Type B pancreatic cell (in vitro differentiated cells): ENCODE data around the gene SLMAP. TPM values are rescaled to one million over a fixed set of nuclear protein-coding genes. Genes with fewer than 3 reads are reported as not detected.

ENCODE experiments used
- DNase-seq: peaks from one replicate; pipeline ENCODE4 v3.0.0; 2021; ENCODE audit warnings: mixed read lengths; ENCODE audit not compliant: unreplicated experiment; ENCODE audit errors: extremely low spot score
- H3K27ac Mint-ChIP-seq: 2 replicates; pipeline ENCODE4 v1.8.0; 2021; ENCODE audit warnings: mild to moderate bottlenecking, mixed read lengths
- H3K27me3 Mint-ChIP-seq: 2 replicates; pipeline ENCODE4 v1.8.0; 2021; ENCODE audit warnings: mixed read lengths
- H3K36me3 Mint-ChIP-seq: 2 replicates; pipeline ENCODE4 v1.8.0; 2021; ENCODE audit warnings: mixed read lengths
- H3K4me1 Mint-ChIP-seq: one replicate; pipeline ENCODE4 v1.8.0; 2021; ENCODE audit warnings: mixed read lengths; ENCODE audit not compliant: unreplicated experiment
- H3K4me3 Mint-ChIP-seq: 2 replicates; pipeline ENCODE4 v1.8.0; 2021; ENCODE audit warnings: mild to moderate bottlenecking, mixed read lengths
- H3K9me3 Mint-ChIP-seq: 2 replicates; pipeline ENCODE4 v1.8.0; 2021; ENCODE audit warnings: mixed read lengths
- total RNA-seq: library from RNA; stranded (reverse); gene quantifications from 2 replicates; pipeline ENCODE4 v1.2.1, GENCODE V29; 2021; ENCODE audit warnings: low replicate concordance
- TF ChIP-seq, protein P1 (sequence below): fragments of 200-600 bp; sonication (generic); conservative IDR thresholded peaks from 2 replicates; pipeline ENCODE4 v1.5.0; 2021; ENCODE audit warnings: antibody characterized with exemption, mild to moderate bottlenecking

The SLMAP gene
- total RNA-seq, 1 donor from 2014 or later, result 55.1 TPM

DNA sequence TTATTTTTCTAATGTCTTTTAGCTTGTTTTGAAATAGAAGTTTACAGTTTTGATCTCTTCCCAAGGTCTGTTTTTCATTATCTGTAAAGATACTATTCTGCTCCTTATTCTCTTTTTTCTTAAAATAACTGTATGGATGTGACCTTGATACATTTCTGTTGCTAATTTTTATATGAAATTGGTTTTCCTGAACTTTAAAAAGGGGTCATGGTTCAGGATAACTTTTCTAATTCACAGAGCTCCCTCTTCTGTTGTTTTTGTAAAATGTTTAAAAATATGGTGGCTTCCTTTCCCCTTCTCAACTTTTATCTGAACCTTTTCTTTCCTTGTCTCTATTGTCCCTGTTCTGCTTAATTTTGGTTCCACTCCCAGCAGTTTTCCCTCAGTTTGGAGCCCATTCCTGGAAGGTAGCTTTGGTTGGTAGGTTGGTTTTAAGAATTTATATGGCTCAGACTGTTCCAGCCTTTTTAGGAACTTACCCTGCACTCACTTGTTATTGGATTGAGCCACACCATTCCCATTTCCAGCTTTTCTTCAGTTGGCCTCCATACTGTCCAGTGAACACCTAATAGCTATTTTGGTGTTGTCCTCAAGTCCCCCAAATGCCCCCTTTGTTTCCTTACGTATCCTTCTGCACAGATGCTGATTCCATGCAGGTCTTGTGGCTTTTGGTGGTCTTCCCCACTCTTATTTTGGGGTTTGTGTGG, 70.3 kb downstream of the SLMAP start:
- TF ChIP-seq, protein P1, sequence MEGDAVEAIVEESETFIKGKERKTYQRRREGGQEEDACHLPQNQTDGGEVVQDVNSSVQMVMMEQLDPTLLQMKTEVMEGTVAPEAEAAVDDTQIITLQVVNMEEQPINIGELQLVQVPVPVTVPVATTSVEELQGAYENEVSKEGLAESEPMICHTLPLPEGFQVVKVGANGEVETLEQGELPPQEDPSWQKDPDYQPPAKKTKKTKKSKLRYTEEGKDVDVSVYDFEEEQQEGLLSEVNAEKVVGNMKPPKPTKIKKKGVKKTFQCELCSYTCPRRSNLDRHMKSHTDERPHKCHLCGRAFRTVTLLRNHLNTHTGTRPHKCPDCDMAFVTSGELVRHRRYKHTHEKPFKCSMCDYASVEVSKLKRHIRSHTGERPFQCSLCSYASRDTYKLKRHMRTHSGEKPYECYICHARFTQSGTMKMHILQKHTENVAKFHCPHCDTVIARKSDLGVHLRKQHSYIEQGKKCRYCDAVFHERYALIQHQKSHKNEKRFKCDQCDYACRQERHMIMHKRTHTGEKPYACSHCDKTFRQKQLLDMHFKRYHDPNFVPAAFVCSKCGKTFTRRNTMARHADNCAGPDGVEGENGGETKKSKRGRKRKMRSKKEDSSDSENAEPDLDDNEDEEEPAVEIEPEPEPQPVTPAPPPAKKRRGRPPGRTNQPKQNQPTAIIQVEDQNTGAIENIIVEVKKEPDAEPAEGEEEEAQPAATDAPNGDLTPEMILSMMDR, result no peak
- H3K4me1 Mint-ChIP-seq, result peaks cover 47% of the 10 kb centered on the region
- no peaks in the 10 kb centered on the region for H3K9me3 Mint-ChIP-seq
- H3K27ac Mint-ChIP-seq, result peak overlapping the region; percentile 5
- peaks cover 7% of the 10 kb centered on the region for H3K36me3 Mint-ChIP-seq
- H3K27me3 Mint-ChIP-seq, result no peaks in the 10 kb centered on the region
- DNase-seq, result no peak
- H3K4me3 Mint-ChIP-seq, result no peak overlapping the region

DNA sequence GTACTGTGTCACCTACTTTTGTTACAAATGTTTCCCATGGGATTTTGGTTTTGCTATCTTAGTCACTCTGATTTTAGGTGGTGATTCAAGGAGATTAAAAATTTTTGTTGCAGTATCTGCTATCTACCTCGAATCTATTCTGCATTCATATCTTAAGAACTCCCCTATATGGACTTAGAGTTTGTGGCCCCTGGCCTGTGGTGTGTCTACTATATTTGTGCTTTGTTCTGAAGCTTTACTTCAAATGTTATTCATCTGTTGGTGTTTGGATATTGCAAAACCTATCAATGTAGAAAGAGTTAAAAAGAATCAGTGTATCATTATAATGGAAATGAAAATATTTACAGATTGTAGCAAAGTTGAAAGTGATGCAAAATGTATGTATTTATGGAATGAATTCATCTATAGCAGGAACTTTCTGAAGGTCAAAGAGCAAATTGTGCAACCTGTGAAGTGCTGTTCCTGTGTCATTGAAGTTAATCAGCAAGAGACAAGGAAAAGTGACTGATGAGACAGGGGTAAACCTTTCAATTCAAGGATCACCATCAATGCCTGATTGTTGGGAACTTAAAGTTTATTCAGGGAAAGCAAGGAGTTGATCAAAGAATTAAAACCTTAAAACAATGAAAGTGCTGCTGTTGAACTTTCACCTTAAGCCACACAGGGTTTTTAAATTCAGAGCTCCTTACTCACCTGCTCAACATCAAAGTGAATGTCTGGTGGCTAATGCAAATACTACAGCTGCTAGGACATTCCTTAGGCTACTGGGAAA, 71.0 kb downstream of the SLMAP start:
- peaks cover 10% of the 10 kb centered on the region for H3K36me3 Mint-ChIP-seq
- H3K27ac Mint-ChIP-seq, result peak overlapping the region; percentile 5
- DNase-seq, result no peak
- H3K4me3 Mint-ChIP-seq, result no peak overlapping the region
- H3K27me3 Mint-ChIP-seq, result no peaks in the 10 kb centered on the region
- no peaks in the 10 kb centered on the region for H3K9me3 Mint-ChIP-seq
- TF ChIP-seq, protein P1, result no peak
- H3K4me1 Mint-ChIP-seq, result peaks cover 41% of the 10 kb centered on the region

DNA sequence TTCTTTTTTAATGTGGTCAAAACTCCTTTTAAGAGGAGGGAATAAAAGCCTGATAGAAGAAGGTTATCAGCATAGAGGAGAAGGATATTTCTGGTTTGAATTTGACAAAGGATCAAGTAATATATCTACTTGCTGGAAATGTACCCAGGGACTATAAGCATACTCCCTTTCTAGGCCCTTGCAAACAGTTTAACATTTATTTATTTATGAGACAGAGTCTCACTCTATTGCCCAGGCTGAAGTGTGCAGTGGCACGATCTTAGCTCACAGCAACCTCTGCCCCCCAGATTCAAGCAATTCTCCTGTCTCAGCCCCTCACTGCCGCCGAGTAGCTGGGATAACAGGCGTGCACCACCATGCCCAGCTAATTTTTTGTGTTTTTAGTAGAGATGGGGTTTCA, 71.6 kb downstream of the SLMAP start:
- no peaks in the 10 kb centered on the region for H3K27me3 Mint-ChIP-seq
- peaks cover 35% of the 10 kb centered on the region for H3K4me1 Mint-ChIP-seq
- DNase-seq, result no peak
- TF ChIP-seq, protein P1, result no peak
- H3K9me3 Mint-ChIP-seq, result no peaks in the 10 kb centered on the region
- no peak overlapping the region for H3K27ac Mint-ChIP-seq
- no peak overlapping the region for H3K4me3 Mint-ChIP-seq
- peaks cover 10% of the 10 kb centered on the region for H3K36me3 Mint-ChIP-seq

DNA sequence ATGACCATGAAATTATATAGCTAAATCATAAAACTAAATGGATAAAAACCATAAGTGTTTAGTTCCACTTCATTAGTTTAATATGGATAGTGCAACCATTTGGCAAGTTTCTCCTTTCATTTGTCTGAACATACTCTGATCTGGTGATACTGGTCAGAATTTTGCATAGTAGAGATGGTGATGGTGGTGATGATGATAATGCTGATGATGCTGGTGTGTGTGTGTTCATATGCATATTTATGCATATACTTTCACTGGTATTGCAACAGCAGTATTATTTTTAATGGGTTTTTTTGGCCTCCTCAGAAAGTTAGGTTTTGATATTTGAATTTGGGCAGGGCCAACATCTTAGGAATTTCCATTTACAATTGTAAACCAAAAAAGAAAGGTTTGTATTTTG, 76.4 kb downstream of the SLMAP start:
- no peak for DNase-seq
- H3K36me3 Mint-ChIP-seq, result peaks cover 10% of the 10 kb centered on the region
- TF ChIP-seq, protein P1, result no peak
- no peaks in the 10 kb centered on the region for H3K9me3 Mint-ChIP-seq
- no peak overlapping the region for H3K27ac Mint-ChIP-seq
- H3K4me1 Mint-ChIP-seq, result peaks cover 7% of the 10 kb centered on the region
- no peak overlapping the region for H3K4me3 Mint-ChIP-seq
- H3K27me3 Mint-ChIP-seq, result no peaks in the 10 kb centered on the region

DNA sequence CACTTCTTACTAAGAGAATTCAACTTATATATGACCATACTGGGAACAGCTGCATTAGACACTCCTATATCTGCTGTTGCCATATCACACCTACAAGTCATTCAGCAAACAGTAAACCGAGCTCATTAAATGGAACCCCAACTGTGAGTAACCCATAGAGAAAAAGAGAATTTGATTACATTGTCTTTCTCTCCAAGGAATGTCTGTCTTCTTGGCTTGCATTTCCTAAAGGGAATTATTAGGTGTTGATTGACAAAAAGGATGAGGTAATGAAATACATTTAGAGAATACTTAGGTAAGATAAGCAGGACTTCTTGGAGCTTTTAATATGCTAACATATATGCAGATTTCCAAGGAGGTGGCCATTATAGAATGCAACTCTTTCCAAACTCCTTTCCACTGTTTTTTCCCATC, 76.8 kb downstream of the SLMAP start:
- TF ChIP-seq, protein P1, result no peak
- no peaks in the 10 kb centered on the region for H3K27me3 Mint-ChIP-seq
- H3K4me3 Mint-ChIP-seq, result no peak overlapping the region
- DNase-seq, result no peak
- H3K4me1 Mint-ChIP-seq, result peaks cover 5% of the 10 kb centered on the region
- H3K27ac Mint-ChIP-seq, result no peak overlapping the region
- H3K9me3 Mint-ChIP-seq, result no peaks in the 10 kb centered on the region
- peaks cover 10% of the 10 kb centered on the region for H3K36me3 Mint-ChIP-seq
